Psoas muscle (tissue), 8 donors: Measurements from ENCODE around the gene NEK7. TPM values are rescaled to one million over a fixed set of nuclear protein-coding genes. Genes with fewer than 3 reads are reported as not detected.

Experiments
- ATAC-seq, 4 donors: fragments of 200-7000 bp; cut with Tn5 transposase; one replicate each; pipeline ENCODE4 v1.9.1; 2020; ENCODE audit warnings: moderate library complexity in 3 of 4, mild to moderate bottlenecking in 2 of 4
- DNase-seq, 2 donors: peaks; one replicate each; pipeline ENCODE4 v3.0.0-alpha.2; 2020
- H3K27ac ChIP-seq: fragments of 200-600 bp; one replicate; pipeline ENCODE4 v1.8.0; 2022
- H3K27me3 ChIP-seq, 3 donors: fragments of 200-600 bp in 1 of 3; one replicate each; pipeline versions ENCODE4 v1.6.1 to v1.8.0; 2013 to 2022; ENCODE audit warnings: low read length in 2 of 3, mild to moderate bottlenecking in 2 of 3, moderate library complexity in 1 of 3; ENCODE audit not compliant: insufficient read depth in 3 of 3
- H3K36me3 ChIP-seq, 2 donors: fragments of 200-600 bp in 1 of 2; one replicate each; pipeline versions ENCODE4 v1.6.1 to v1.8.0; 2013 to 2022; ENCODE audit warnings: low read depth in 1 of 2, mild to moderate bottlenecking in 1 of 2, moderate library complexity in 1 of 2; ENCODE audit not compliant: insufficient read depth in 1 of 2
- H3K4me1 ChIP-seq: fragments of 200-600 bp; one replicate; pipeline ENCODE4 v1.8.0; 2022
- H3K4me3 ChIP-seq: fragments of 200-600 bp; one replicate; pipeline ENCODE4 v1.8.0; 2022; ENCODE audit warnings: mild to moderate bottlenecking
- H3K9me3 ChIP-seq: fragments of 200-600 bp; one replicate; pipeline ENCODE4 v1.8.0; 2022
- WGBS, 3 donors: extraction: QIAGEN DNeasy Blood & Tissue Kit; methylation state at CpG; one replicate each; pipeline versions ENCODE4 v1.1.6 to v1.1.7; 2013; 5-methylcytosine and 5-hydroxymethylcytosine counted together
- intact Hi-C, 2 donors: fragments of 100-400 bp; cut with DNase I; formaldehyde crosslinking; loops; one replicate each; pipeline versions ENCODE4 v1.11.0 to v1.14.2; 2022
- polyA plus RNA-seq, 3 donors: library from polyadenylated mRNA; stranded (reverse); fragments of 200-250 nt; gene quantifications; one replicate each; pipeline ENCODE4 v1.2.3, GENCODE V29; 2013
- total RNA-seq, 4 donors: library from RNA; stranded (reverse); fragmentation: NEBNext Ultra II Directional in 2 of 4; extraction: Animal tissue kit (Norgen Biotek cat#: 25700) in 2 of 4; gene quantifications; one replicate each; pipeline versions ENCODE4 v1.2.1 to v1.2.4, GENCODE V29; 2021 to 2023
- TF ChIP-seq, protein P1 (sequence below): fragments of 200-600 bp; IDR thresholded peaks from one replicate; pipeline ENCODE4 v1.8.0; 2022; ENCODE audit warnings: antibody characterized with exemption
- donor health status: healthy with polysubstance abuse.
- donor health status: DM: no; HTN: no; CAD: no; lungs with moderate emphysema.
- donor health status: Bipolar disorder and iron deficiency.
- donor health status: healthy.
- donor health status: DM: yes; HTN: yes; CAD: no.
- donor health status: DM: no; HTN: no; CAD: no.
- donor health status: DM: no; HTN: no; CAD: no.
- donor health status: DM: yes; HTN: yes; CAD: no.

The NEK7 gene
- total and polyA plus RNA-seq, 7 donors = 10.1 to 88.2 (median 61.3) TPM

DNA sequence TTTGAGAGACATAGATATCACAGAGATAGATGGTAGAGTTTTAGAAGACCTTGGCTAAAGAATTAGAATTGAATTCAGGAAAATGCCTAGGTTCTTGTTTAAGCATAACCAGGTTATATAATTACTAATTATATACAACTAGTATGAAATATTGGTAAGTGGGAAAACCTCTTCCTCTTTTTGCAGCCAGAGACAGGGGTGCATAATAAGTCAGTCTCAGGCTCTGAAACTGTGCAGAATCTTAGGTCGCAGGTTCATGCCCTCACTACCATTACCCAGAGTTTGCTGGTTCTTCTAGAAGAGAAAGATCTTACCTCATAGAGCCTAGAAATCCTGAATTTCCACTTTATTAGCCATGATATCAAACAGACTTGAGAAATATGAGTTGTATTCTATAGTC is 183.3 kb downstream of the NEK7 start:
- Histone ChIP-seq H3K4me3 (no peak overlapping the region), H3K9me3 (no peaks in the 10 kb centered on the region), H3K27ac (no peak overlapping the region), H3K4me1 (no peaks in the 10 kb centered on the region), H3K36me3 (no peaks in the 10 kb centered on the region), H3K27me3 (no peaks in the 10 kb centered on the region)
- intact Hi-C loops = no loop called here
- TF ChIP-seq, protein P1, sequence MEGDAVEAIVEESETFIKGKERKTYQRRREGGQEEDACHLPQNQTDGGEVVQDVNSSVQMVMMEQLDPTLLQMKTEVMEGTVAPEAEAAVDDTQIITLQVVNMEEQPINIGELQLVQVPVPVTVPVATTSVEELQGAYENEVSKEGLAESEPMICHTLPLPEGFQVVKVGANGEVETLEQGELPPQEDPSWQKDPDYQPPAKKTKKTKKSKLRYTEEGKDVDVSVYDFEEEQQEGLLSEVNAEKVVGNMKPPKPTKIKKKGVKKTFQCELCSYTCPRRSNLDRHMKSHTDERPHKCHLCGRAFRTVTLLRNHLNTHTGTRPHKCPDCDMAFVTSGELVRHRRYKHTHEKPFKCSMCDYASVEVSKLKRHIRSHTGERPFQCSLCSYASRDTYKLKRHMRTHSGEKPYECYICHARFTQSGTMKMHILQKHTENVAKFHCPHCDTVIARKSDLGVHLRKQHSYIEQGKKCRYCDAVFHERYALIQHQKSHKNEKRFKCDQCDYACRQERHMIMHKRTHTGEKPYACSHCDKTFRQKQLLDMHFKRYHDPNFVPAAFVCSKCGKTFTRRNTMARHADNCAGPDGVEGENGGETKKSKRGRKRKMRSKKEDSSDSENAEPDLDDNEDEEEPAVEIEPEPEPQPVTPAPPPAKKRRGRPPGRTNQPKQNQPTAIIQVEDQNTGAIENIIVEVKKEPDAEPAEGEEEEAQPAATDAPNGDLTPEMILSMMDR = no peak
- WGBS, 3 donors = 94 to 100% (median 100%) methylated on average over 1 of the region's 1 CpG
- ATAC-seq = no peak
- DNase-seq = no peak

DNA sequence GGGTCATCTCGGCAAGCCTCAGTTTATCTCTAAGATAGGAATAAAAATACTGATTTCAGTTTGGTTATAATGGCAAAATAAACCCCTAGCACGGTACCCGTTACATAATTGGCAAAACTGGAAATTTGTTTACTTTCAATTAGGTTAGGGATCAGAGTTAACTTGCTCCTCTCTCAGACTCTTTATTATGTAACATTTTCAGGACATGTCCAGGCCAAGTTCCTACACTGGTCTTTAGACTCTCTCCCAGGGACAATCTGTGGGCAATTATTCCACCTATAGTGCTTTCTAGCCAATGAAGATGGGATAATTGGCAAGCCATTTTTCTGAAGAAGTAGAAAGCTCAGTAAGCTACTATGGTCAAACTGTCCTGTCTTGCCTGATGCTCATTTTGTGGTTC is 189.4 kb downstream of the NEK7 start:
- WGBS, 3 donors = 85 to 91% (median 88%) methylated on average over 3 of the region's 3 CpGs
- intact Hi-C loops = no loop called here
- Histone ChIP-seq H3K4me3 (no peak overlapping the region), H3K36me3 (no peaks in the 10 kb centered on the region), H3K27me3 (no peaks in the 10 kb centered on the region), H3K27ac (no peak overlapping the region), H3K4me1 (no peaks in the 10 kb centered on the region), H3K9me3 (no peaks in the 10 kb centered on the region)
- TF ChIP-seq, protein P1 = no peak
- ATAC-seq = no peak
- no peak for DNase-seq

DNA sequence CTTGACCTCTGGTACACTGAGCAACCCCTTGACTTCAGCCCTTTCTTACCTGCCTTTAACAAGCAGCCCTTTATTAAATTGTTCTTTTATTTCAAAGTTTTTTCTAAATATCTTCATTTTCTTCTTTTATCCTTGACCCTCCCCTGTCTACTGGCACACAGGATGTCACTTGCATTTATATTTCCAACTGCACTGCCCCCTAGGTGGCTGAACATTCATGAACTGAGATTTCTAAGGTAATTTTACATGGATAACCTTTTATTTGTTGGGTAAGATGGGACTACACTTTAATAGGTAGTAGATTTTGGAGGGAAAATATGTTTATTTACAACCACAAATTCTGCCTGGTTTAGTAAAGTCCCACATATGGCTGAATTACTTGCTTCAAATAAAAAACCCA is 193.7 kb downstream of the NEK7 start:
- no peaks in the 10 kb centered on the region for H3K27me3 ChIP-seq
- TF ChIP-seq, protein P1 = no peak
- ATAC-seq (no peak), DNase-seq (no peak)
- intact Hi-C loops = loop anchor here in 1 of 2 donors (10.0 kb wide), 1 partner anchor 266 kb away; no protein-coding TSS in a partner anchor
- H3K4me1 ChIP-seq = no peaks in the 10 kb centered on the region
- H3K4me3 ChIP-seq = no peak overlapping the region
- H3K9me3 ChIP-seq = no peaks in the 10 kb centered on the region
- no peak overlapping the region for H3K27ac ChIP-seq
- no peaks in the 10 kb centered on the region for H3K36me3 ChIP-seq

DNA sequence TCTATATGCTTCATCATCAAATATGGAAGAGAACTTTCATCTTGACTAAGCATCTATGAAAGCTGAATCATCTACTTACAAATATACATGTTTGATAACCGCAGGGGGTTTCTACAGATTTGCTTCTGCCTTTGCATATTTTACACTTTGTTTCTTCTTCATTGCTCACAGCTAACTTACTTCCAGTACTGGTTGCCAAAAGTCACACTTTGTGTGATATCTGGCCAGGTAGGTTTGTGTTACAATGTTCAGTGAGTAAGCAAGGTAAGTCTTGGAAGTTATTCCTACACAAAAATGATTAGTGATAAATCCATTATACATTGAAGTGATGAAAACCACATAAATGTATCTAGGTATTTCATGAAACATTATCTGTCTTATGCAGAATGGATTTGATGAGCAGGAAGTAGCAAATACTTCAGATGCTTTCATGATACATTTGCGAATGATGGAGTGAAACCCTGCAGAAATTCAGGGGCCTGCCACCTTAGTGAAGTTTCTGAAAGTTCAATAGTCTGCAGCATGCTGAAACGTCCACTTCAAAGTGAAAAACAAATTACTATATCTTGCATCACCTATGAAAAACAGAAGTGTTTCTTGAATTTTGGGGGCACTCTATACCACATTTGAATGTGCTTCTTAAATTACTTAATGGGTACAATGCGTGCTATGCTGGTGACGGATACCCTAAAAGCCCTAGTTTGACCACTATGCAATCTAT is 196.3 kb downstream of the NEK7 start:
- H3K9me3 ChIP-seq = no peaks in the 10 kb centered on the region
- H3K36me3 ChIP-seq = no peaks in the 10 kb centered on the region
- H3K4me1 ChIP-seq = no peaks in the 10 kb centered on the region
- WGBS, 3 donors = 81 to 84% (median 82%) methylated on average over 5 of the region's 5 CpGs
- no peak overlapping the region for H3K27ac ChIP-seq
- ATAC-seq = no peak
- no peaks in the 10 kb centered on the region for H3K27me3 ChIP-seq
- TF ChIP-seq, protein P1 = no peak
- no peak overlapping the region for H3K4me3 ChIP-seq
- intact Hi-C loops = loop anchor here in 1 of 2 donors (10.0 kb wide), 1 partner anchor 268 kb away; no protein-coding TSS in a partner anchor
- DNase-seq = no peak

DNA sequence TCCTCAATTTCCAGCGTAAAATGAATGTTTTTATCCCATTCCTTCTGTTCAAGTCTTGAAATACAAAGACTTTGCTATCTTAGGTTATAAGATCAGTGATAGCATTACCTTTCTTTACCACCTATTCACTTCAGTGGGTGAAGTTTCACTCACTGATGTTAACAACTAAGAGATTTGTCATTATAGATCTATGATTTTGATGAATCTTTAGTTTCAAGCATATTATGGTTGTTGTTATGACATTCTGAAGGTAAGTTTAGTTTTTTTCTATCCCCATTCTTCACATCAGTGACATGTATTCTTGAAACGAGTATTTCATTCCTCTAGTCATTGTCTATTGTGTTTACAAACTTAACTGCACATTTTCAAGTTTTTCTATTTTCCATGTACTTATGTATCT is 201.1 kb downstream of the NEK7 start:
- intact Hi-C loops = loop anchor here (2.0 to 10.0 kb wide), 2 partner anchors 269 to 273 kb away; no protein-coding TSS in a partner anchor
- no peak for DNase-seq
- no peak for ATAC-seq
- 74 to 75% (median 75%) methylated on average over 2 of the region's 2 CpGs for WGBS, 3 donors
- no peaks in the 10 kb centered on the region for H3K27me3 ChIP-seq
- H3K27ac ChIP-seq = no peak overlapping the region
- H3K36me3 ChIP-seq = no peaks in the 10 kb centered on the region
- TF ChIP-seq, protein P1 = no peak
- no peaks in the 10 kb centered on the region for H3K9me3 ChIP-seq
- no peaks in the 10 kb centered on the region for H3K4me1 ChIP-seq
- H3K4me3 ChIP-seq = no peak overlapping the region
